Activated B cell treated with CpG ODN at 0.5 μM for 24 hours (primary cell): ENCODE results near the gene SH3RF3. TPM values are rescaled to one million over a fixed set of nuclear protein-coding genes. Genes with fewer than 3 reads are reported as not detected.

ENCODE experiments used
- ATAC-seq: fragments of 200-7000 bp; cut with Tn5 transposase; one replicate; pipeline ENCODE4 v1.10.0; 2021; ENCODE audit warnings: low read depth, mild to moderate bottlenecking, moderate library complexity
- CTCF ChIA-PET: fragments of 350-600 bp; sonication (Branson Sonifier 250); formaldehyde crosslinking; loops from one replicate; lab custom pipeline; 2021; ENCODE audit warnings: antibody characterized with exemption; lab: Charles Lee
- POLR2A ChIA-PET: fragments of 350-600 bp; sonication (Branson Sonifier 250); formaldehyde crosslinking; loops from one replicate; lab custom pipeline; 2021; ENCODE audit warnings: antibody characterized with exemption; lab: Charles Lee
- DNase-seq: peaks from one replicate; pipeline ENCODE4 v3.0.0; 2022
- H3K27ac Mint-ChIP-seq: one replicate; pipeline ENCODE4 v1.8.0; 2020; ENCODE audit warnings: mixed read lengths
- H3K27me3 Mint-ChIP-seq: one replicate; pipeline ENCODE4 v1.8.0; 2021; ENCODE audit warnings: mixed read lengths
- H3K36me3 Mint-ChIP-seq: one replicate; pipeline ENCODE4 v1.8.0; 2021; ENCODE audit warnings: low read depth, mixed read lengths
- H3K4me1 Mint-ChIP-seq: one replicate; pipeline ENCODE4 v1.8.0; 2021; ENCODE audit warnings: mixed read lengths
- H3K4me3 Mint-ChIP-seq: one replicate; pipeline ENCODE4 v1.8.0; 2020; ENCODE audit warnings: mild to moderate bottlenecking, mixed read lengths
- H3K9me3 Mint-ChIP-seq: one replicate; pipeline ENCODE4 v1.8.0; 2020; ENCODE audit warnings: mixed read lengths
- intact Hi-C: fragments of 100-400 bp; cut with micrococcal nuclease; formaldehyde crosslinking; loops from one replicate; pipeline ENCODE4 v1.15.1; 2024
- total RNA-seq: library from RNA; stranded (reverse); gene quantifications from 2 replicates; pipeline ENCODE4 v1.2.3, GENCODE V29; 2022
- TF ChIP-seq, protein P1 (sequence below): fragments of 200-600 bp; IDR thresholded peaks from one replicate; pipeline ENCODE4 v1.8.0; 2022; ENCODE audit warnings: antibody characterized with exemption, mild to moderate bottlenecking

The SH3RF3 gene
- total RNA-seq, 1 donor from 2014 or later = 0.09 TPM

DNA sequence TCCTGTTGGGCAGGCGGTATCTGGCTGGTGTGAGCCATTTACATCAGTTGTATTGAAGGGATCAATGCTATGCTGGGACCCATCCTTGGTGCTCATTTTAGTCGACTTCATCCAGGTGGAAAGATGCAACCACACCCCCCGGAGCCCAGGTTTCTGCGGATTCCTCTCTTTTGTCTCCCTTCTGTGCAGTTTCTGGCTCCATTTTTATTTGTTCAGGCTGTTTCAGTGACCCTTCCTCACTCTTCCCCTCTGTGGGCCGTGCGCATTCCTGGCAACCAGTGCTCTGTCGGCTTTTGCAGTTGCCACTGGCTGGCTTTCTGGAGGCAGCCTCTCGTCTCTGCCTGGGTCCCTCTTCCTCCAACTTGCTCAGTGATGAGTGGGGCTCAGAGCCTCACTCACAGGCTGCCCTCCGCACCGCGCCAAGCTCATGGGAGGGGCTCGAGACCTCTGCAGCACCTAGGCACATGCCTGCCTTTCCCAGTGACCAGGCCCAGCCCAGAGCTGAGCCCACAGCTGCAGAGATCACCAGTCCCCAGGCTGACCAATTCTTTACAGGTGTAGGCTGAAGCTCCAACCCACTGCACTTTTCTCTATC lies 12.1 kb downstream of the SH3RF3 start:
- H3K4me1 Mint-ChIP-seq = peaks cover 9% of the 10 kb centered on the region
- ATAC-seq (no peak), DNase-seq (no peak)
- CTCF ChIA-PET = no interaction called here
- no peaks in the 10 kb centered on the region for H3K27me3 Mint-ChIP-seq
- TF ChIP-seq, protein P1, sequence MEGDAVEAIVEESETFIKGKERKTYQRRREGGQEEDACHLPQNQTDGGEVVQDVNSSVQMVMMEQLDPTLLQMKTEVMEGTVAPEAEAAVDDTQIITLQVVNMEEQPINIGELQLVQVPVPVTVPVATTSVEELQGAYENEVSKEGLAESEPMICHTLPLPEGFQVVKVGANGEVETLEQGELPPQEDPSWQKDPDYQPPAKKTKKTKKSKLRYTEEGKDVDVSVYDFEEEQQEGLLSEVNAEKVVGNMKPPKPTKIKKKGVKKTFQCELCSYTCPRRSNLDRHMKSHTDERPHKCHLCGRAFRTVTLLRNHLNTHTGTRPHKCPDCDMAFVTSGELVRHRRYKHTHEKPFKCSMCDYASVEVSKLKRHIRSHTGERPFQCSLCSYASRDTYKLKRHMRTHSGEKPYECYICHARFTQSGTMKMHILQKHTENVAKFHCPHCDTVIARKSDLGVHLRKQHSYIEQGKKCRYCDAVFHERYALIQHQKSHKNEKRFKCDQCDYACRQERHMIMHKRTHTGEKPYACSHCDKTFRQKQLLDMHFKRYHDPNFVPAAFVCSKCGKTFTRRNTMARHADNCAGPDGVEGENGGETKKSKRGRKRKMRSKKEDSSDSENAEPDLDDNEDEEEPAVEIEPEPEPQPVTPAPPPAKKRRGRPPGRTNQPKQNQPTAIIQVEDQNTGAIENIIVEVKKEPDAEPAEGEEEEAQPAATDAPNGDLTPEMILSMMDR = no peak
- no peaks in the 10 kb centered on the region for H3K36me3 Mint-ChIP-seq
- intact Hi-C loops = no loop called here
- H3K4me3 Mint-ChIP-seq = no peak overlapping the region
- no peak overlapping the region for H3K27ac Mint-ChIP-seq
- POLR2A ChIA-PET = no interaction called here
- H3K9me3 Mint-ChIP-seq = no peaks in the 10 kb centered on the region

DNA sequence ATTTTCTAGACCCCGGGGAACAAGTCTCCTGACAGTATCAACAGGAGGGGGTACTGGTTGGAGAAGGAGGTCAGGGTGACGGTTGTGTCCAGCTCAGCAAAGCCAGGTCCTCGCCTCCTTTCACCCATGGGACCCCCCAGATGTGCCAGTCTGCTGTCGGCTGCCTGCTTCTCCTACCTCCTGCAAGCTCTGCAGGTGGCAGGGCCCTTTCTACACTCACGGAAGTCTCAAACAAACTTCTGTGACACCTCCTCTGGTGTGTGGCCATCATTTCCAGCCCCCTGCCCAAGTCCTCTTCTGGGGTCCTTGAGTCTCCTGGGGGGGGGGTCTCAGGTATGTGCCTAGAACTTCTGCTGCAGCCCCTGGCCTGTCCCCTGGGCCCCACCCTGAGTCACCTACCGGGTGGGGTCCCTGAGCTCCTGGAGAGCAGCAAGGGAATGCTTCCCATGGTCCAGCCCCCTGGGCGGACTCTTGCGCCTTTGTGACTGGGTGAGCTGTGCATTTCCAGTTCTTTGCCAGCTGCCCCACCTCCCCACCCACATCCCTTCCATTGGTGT lies 12.8 kb downstream of the SH3RF3 start:
- Mint-ChIP-seq H3K4me1 (peaks cover 9% of the 10 kb centered on the region), H3K27me3 (no peaks in the 10 kb centered on the region), H3K27ac (no peak overlapping the region), H3K4me3 (no peak overlapping the region), H3K36me3 (no peaks in the 10 kb centered on the region), H3K9me3 (no peaks in the 10 kb centered on the region)
- ChIA-PET POLR2A (no interaction called here), CTCF (no interaction called here)
- intact Hi-C loops = no loop called here
- no peak for ATAC-seq
- no peak for DNase-seq
- TF ChIP-seq, protein P1 = no peak

DNA sequence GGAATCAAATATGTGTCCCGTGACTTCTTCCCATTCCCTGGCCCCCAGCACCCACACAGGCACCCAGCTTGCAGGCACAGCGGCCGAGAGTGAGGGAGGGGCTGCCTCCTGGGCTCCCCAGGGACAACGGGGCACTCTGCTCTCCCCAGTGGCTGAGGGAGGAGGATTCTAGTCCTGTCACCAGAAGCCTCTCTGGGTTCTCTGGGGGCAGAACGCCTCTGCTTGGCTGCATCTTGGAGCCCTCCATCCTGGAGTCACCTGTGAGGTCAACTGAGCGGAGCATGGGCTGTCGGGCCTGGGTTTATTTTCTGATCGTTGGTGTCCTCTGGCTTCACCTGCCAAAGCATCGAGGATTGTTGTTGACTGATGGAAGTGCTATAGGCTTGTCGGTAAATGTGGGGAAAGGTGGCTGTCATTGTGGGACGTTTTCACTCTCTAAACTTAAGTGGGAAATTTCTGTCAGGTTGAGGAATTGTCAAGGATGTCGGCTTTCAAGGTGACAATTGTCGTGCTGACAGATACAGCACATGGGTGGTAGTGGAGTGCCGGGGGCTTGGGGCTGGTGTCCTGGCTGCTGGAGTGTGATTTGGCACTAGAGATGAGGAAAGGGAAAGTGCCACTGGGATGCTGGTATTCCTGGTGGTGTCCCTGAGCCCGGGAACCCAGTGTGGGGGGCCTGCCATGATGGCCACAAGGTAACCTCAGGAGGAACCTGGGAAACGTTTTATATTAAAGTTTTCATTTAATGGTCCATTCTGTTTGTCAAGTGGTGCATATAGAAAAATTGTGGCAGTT lies 13.6 kb downstream of the SH3RF3 start:
- no peak for ATAC-seq
- TF ChIP-seq, protein P1 = no peak
- no peaks in the 10 kb centered on the region for H3K27me3 Mint-ChIP-seq
- ChIA-PET CTCF (no interaction called here), POLR2A (no interaction called here)
- no peak overlapping the region for H3K27ac Mint-ChIP-seq
- intact Hi-C loops = no loop called here
- H3K4me3 Mint-ChIP-seq = no peak overlapping the region
- DNase-seq = no peak
- H3K9me3 Mint-ChIP-seq = no peaks in the 10 kb centered on the region
- H3K4me1 Mint-ChIP-seq = peaks cover 9% of the 10 kb centered on the region
- H3K36me3 Mint-ChIP-seq = no peaks in the 10 kb centered on the region

DNA sequence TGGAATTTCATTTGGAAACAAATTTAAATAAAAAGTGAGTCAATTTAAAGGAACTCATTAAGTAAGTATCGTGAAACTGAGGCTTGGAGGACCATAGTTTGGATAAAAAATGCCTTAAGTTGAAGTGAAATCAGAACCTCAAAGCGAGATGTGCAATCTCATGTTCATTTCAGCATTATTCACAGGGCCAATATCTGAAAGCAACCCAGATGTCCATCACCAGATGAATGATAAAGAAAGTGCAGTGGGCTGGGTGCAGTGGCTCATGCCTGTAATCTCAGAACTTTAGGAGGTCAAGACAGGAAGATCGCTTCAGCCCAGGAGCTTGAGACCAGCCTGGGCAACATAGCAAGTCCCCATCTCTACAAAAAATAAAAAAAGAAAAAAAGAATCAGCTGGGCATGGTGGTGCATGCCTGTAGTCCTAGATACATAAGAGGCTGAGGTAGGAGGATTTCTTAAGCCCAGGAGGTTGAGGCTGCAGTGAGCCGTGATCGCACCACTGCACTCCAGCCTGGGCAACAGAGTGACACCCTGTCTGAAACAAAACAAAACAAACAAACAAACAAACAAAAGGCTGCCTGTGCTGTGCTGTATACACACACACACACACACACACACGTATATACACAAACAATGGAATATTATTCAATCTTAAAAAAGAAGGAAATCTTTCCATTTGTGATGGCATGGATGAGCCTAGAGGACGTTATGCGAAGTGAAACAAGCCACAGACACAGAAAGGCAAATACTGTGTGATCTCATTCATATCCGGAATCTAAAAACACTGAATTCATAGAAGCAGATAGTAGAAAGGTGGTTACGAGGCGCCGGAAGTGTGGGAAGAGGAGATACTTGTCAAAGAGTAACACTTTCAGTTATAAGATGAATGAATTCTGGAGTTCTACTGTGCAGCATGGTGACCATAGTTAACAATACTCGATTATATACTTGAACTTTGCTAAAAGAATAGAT lies 14.5 kb downstream of the SH3RF3 start:
- no peak for DNase-seq
- H3K27me3 Mint-ChIP-seq = no peaks in the 10 kb centered on the region
- TF ChIP-seq, protein P1 = no peak
- no peak for ATAC-seq
- H3K27ac Mint-ChIP-seq = no peak overlapping the region
- no peaks in the 10 kb centered on the region for H3K36me3 Mint-ChIP-seq
- CTCF ChIA-PET = no interaction called here
- H3K4me1 Mint-ChIP-seq = peaks cover 7% of the 10 kb centered on the region
- intact Hi-C loops = no loop called here
- POLR2A ChIA-PET = no interaction called here
- H3K9me3 Mint-ChIP-seq = no peaks in the 10 kb centered on the region
- peak overlapping the region; percentile 0 for H3K4me3 Mint-ChIP-seq
